ENCODE measurements around the gene CAGE1. TPM values are rescaled to one million over a fixed set of nuclear protein-coding genes. Genes with fewer than 3 reads are reported as not detected.
A peak's percentile ranks its signal among the peaks of the same experiment; 100 is the strongest.
"Not testable (repeated sequence)": the region's sequence is repeated elsewhere in the genome, so short reads cannot be mapped to it uniquely, and the experiment has no call there.

The CAGE1 gene
- total and polyA plus RNA-seq, 2 experiments from 2014 or later, result not detected

GRCh38 chr6:7381092-7381491 lies 8.4 kb downstream of the CAGE1 start:
- 88 to 90% methylated on average over 1 of the region's 1 CpG for WGBS, 2 experiments (ENCODE audit: low coverage in 1 of 2, low lambda C conversion rate in 2 of 2, missing lambda C conversion rate in 2 of 2)
- Histone ChIP-seq H3K9me2 (ENCODE audit: insufficient read depth) (no peaks in the 10 kb centered on the region), H2AFZ (no peak overlapping the region), H3K36me3 (ENCODE audit: low read depth) (no peaks in the 10 kb centered on the region), H3K9ac (no peak overlapping the region), H3K9me3 (ENCODE audit: low read depth) (no peaks in the 10 kb centered on the region), H4K20me1 (ENCODE audit: insufficient read depth) (no peaks in the 10 kb centered on the region), H3K27ac (no peak overlapping the region), H3F3A (ENCODE audit: insufficient read depth) (no peaks in the 10 kb centered on the region; the same call in 1 of the 2 replicates), H3K79me2 (ENCODE audit: insufficient read depth) (no peaks in the 10 kb centered on the region), H3K4me2 (ENCODE audit: unreplicated experiment) (no peak overlapping the region), H3K4me1 (ENCODE audit: insufficient read depth) (no peaks in the 10 kb centered on the region), H3K27me3 (replicated peaks; ENCODE audit: insufficient read depth) (no peaks in the 10 kb centered on the region), H3K4me3 (no peak overlapping the region)
- in situ Hi-C loops (cut with MboI), result no loop called here
- TF ChIP-seq EZH2 (IDR thresholded peaks at IDR 0.05; ENCODE audit: insufficient read depth, poor library complexity, severe bottlenecking) (no peak), EZH2phosphoT487 (IDR thresholded peaks at IDR 0.05; ENCODE audit: insufficient read depth, low read depth) (no peak)
- DNase-seq, result no peak

- H3K27me3 ChIP-seq (replicated peaks; ENCODE audit: insufficient read depth), result no peaks in the 10 kb centered on the region
- H3K9me2 ChIP-seq (ENCODE audit: insufficient read depth), result no peaks in the 10 kb centered on the region
- H3K9ac ChIP-seq, result no peak overlapping the region
- H3K79me2 ChIP-seq (ENCODE audit: insufficient read depth), result no peaks in the 10 kb centered on the region
- no peak overlapping the region for H3K4me3 ChIP-seq
- no peaks in the 10 kb centered on the region for H3K36me3 ChIP-seq (ENCODE audit: low read depth)
- H3K9me3 ChIP-seq (ENCODE audit: low read depth), result no peaks in the 10 kb centered on the region
- H2AFZ ChIP-seq, result 0 out of 2 replicates have a peak overlapping the region, but pooled peaks have one; percentile 35
- no peaks in the 10 kb centered on the region for H4K20me1 ChIP-seq (ENCODE audit: insufficient read depth)
- no peak for DNase-seq
- no peak overlapping the region for H3K27ac ChIP-seq
- TF ChIP-seq EZH2phosphoT487 (IDR thresholded peaks at IDR 0.05; ENCODE audit: insufficient read depth, low read depth) (no peak), EZH2 (IDR thresholded peaks at IDR 0.05; ENCODE audit: insufficient read depth, poor library complexity, severe bottlenecking) (no peak)
- H3K4me1 ChIP-seq (ENCODE audit: insufficient read depth), result no peaks in the 10 kb centered on the region
- no peak overlapping the region for H3K4me2 ChIP-seq (ENCODE audit: unreplicated experiment)
- no peaks in the 10 kb centered on the region for H3F3A ChIP-seq (ENCODE audit: insufficient read depth)
- in situ Hi-C loops (cut with MboI), result no loop called here
- WGBS, 2 experiments (ENCODE audit: low coverage in 1 of 2, low lambda C conversion rate in 2 of 2, missing lambda C conversion rate in 2 of 2), result 30 to 39% methylated on average over 4 of the region's 4 CpGs
Measured at GRCh38 chr6:7378740-7379139, 10.8 kb downstream of the CAGE1 start.

- no peaks in the 10 kb centered on the region for H3K36me3 ChIP-seq (ENCODE audit: low read depth)
- no peaks in the 10 kb centered on the region for H3K9me3 ChIP-seq (ENCODE audit: low read depth)
- no peaks in the 10 kb centered on the region for H4K20me1 ChIP-seq (ENCODE audit: insufficient read depth)
- in situ Hi-C loops (cut with MboI), result no loop called here
- H3K9me2 ChIP-seq (ENCODE audit: insufficient read depth), result no peaks in the 10 kb centered on the region
- TF ChIP-seq EZH2phosphoT487 (IDR thresholded peaks at IDR 0.05; ENCODE audit: insufficient read depth, low read depth), result no peak
- TF ChIP-seq EZH2 (IDR thresholded peaks at IDR 0.05; ENCODE audit: insufficient read depth, poor library complexity, severe bottlenecking), result no peak
- no peak overlapping the region for H2AFZ ChIP-seq
- no peaks in the 10 kb centered on the region for H3K4me1 ChIP-seq (ENCODE audit: insufficient read depth)
- no peaks in the 10 kb centered on the region for H3F3A ChIP-seq (ENCODE audit: insufficient read depth)
- no peaks in the 10 kb centered on the region for H3K27me3 ChIP-seq (replicated peaks; ENCODE audit: insufficient read depth)
- WGBS, 2 experiments (ENCODE audit: low coverage in 1 of 2, low lambda C conversion rate in 2 of 2, missing lambda C conversion rate in 2 of 2), result 75 to 86% methylated on average over 1 of the region's 1 CpG
- no peak overlapping the region for H3K4me3 ChIP-seq
- no peak overlapping the region for H3K9ac ChIP-seq
- no peaks in the 10 kb centered on the region for H3K79me2 ChIP-seq (ENCODE audit: insufficient read depth)
- no peak for DNase-seq
- no peak overlapping the region for H3K27ac ChIP-seq
- H3K4me2 ChIP-seq (ENCODE audit: unreplicated experiment), result no peak overlapping the region
Measured at GRCh38 chr6:7377961-7378360, 11.6 kb downstream of the CAGE1 start.

- no peak overlapping the region for H3K27ac ChIP-seq
- DNase-seq, result no peak
- 42 to 44% methylated on average over 3 of the region's 3 CpGs for WGBS, 2 experiments (ENCODE audit: low coverage in 1 of 2, low lambda C conversion rate in 2 of 2, missing lambda C conversion rate in 2 of 2)
- no peaks in the 10 kb centered on the region for H3K79me2 ChIP-seq (ENCODE audit: insufficient read depth)
- peak overlapping the region; percentile 63; the same call in 1 of the 2 replicates for H2AFZ ChIP-seq
- no peaks in the 10 kb centered on the region for H3K36me3 ChIP-seq (ENCODE audit: low read depth)
- in situ Hi-C loops (cut with MboI), result no loop called here
- no peaks in the 10 kb centered on the region for H3F3A ChIP-seq (ENCODE audit: insufficient read depth)
- no peak overlapping the region for H3K9ac ChIP-seq
- H3K9me3 ChIP-seq (ENCODE audit: low read depth), result no peaks in the 10 kb centered on the region
- H3K4me1 ChIP-seq (ENCODE audit: insufficient read depth), result no peaks in the 10 kb centered on the region
- TF ChIP-seq EZH2phosphoT487 (IDR thresholded peaks at IDR 0.05; ENCODE audit: insufficient read depth, low read depth) (no peak), EZH2 (IDR thresholded peaks at IDR 0.05; ENCODE audit: insufficient read depth, poor library complexity, severe bottlenecking) (no peak)
- no peak overlapping the region for H3K4me3 ChIP-seq
- H3K9me2 ChIP-seq (ENCODE audit: insufficient read depth), result no peaks in the 10 kb centered on the region
- no peaks in the 10 kb centered on the region for H4K20me1 ChIP-seq (ENCODE audit: insufficient read depth)
- no peak overlapping the region for H3K4me2 ChIP-seq (ENCODE audit: unreplicated experiment)
- no peaks in the 10 kb centered on the region for H3K27me3 ChIP-seq (replicated peaks; ENCODE audit: insufficient read depth)
Measured at GRCh38 chr6:7373739-7374138, 15.8 kb downstream of the CAGE1 start.

- H4K20me1 ChIP-seq (ENCODE audit: insufficient read depth), result no peaks in the 10 kb centered on the region
- H3K4me3 ChIP-seq, result no peak overlapping the region
- H3K9ac ChIP-seq, result no peak overlapping the region
- no peak for TF ChIP-seq EZH2 (IDR thresholded peaks at IDR 0.05; ENCODE audit: insufficient read depth, poor library complexity, severe bottlenecking)
- no peak for TF ChIP-seq EZH2phosphoT487 (IDR thresholded peaks at IDR 0.05; ENCODE audit: insufficient read depth, low read depth)
- H3F3A ChIP-seq (ENCODE audit: insufficient read depth), result no peaks in the 10 kb centered on the region
- no peak overlapping the region for H2AFZ ChIP-seq
- no peak overlapping the region for H3K27ac ChIP-seq
- H3K4me1 ChIP-seq (ENCODE audit: insufficient read depth), result no peaks in the 10 kb centered on the region
- no peaks in the 10 kb centered on the region for H3K79me2 ChIP-seq (ENCODE audit: insufficient read depth)
- no peaks in the 10 kb centered on the region for H3K9me3 ChIP-seq (ENCODE audit: low read depth)
- in situ Hi-C loops (cut with MboI), result no loop called here
- DNase-seq, result no peak
- H3K9me2 ChIP-seq (ENCODE audit: insufficient read depth), result no peaks in the 10 kb centered on the region; the same call in 1 of the 2 replicates
- no peaks in the 10 kb centered on the region for H3K36me3 ChIP-seq (ENCODE audit: low read depth)
- WGBS, 2 experiments (ENCODE audit: low coverage in 1 of 2, low lambda C conversion rate in 2 of 2, missing lambda C conversion rate in 2 of 2), result 52 to 61% methylated on average over 7 of the region's 7 CpGs
- no peak overlapping the region for H3K4me2 ChIP-seq (ENCODE audit: unreplicated experiment)
- no peaks in the 10 kb centered on the region for H3K27me3 ChIP-seq (replicated peaks; ENCODE audit: insufficient read depth)
Measured at GRCh38 chr6:7367408-7367807, 22.1 kb downstream of the CAGE1 start.

GRCh38 chr6:7351916-7352315 lies 37.6 kb downstream of the CAGE1 start:
- peaks cover 10% of the 10 kb centered on the region for H3K27me3 ChIP-seq (replicated peaks; ENCODE audit: insufficient read depth)
- in situ Hi-C loops (cut with MboI); H3F3A ChIP-seq (ENCODE audit: insufficient read depth); H3K4me1 ChIP-seq (ENCODE audit: insufficient read depth); H3K36me3 ChIP-seq (ENCODE audit: low read depth); H3K9me2 ChIP-seq (ENCODE audit: insufficient read depth); H3K9me3 ChIP-seq (ENCODE audit: low read depth); H3K4me2 ChIP-seq (ENCODE audit: unreplicated experiment); H4K20me1 ChIP-seq (ENCODE audit: insufficient read depth); H3K27ac ChIP-seq; H2AFZ ChIP-seq; H3K9ac ChIP-seq; H3K79me2 ChIP-seq (ENCODE audit: insufficient read depth); DNase-seq; H3K4me3 ChIP-seq: not testable (repeated sequence)
- 21 to 33% methylated on average over 3 of the region's 3 CpGs for WGBS, 2 experiments (ENCODE audit: low coverage in 1 of 2, low lambda C conversion rate in 2 of 2, missing lambda C conversion rate in 2 of 2)

GRCh38 chr6:7350591-7350990 lies 39.0 kb downstream of the CAGE1 start:
- H2AFZ ChIP-seq; H3K9me2 ChIP-seq (ENCODE audit: insufficient read depth); DNase-seq; H3K9me3 ChIP-seq (ENCODE audit: low read depth); H3K4me2 ChIP-seq (ENCODE audit: unreplicated experiment); in situ Hi-C loops (cut with MboI); H3F3A ChIP-seq (ENCODE audit: insufficient read depth); H3K4me3 ChIP-seq; H3K27ac ChIP-seq; H3K4me1 ChIP-seq (ENCODE audit: insufficient read depth); H3K79me2 ChIP-seq (ENCODE audit: insufficient read depth); H3K36me3 ChIP-seq (ENCODE audit: low read depth); H3K9ac ChIP-seq; H4K20me1 ChIP-seq (ENCODE audit: insufficient read depth): not testable (repeated sequence)
- peaks cover 10% of the 10 kb centered on the region for H3K27me3 ChIP-seq (replicated peaks; ENCODE audit: insufficient read depth)
- 50 to 54% methylated on average over 1 of the region's 1 CpG for WGBS, 2 experiments (ENCODE audit: low coverage in 1 of 2, low lambda C conversion rate in 2 of 2, missing lambda C conversion rate in 2 of 2)
